ENCODE measurements around the gene CARNS1. TPM values are rescaled to one million over a fixed set of nuclear protein-coding genes. Genes with fewer than 3 reads are reported as not detected.

The CARNS1 gene
- total and polyA plus RNA-seq, 2 of the 13 experiments (the other 11 are each of a cell fraction or from before 2014, with no cell fraction given), result not detected

- TF ChIP-seq ZBTB39 (CRISPR knock-in tag; IDR thresholded peaks at IDR 0.05) (no peak), GLI4 (CRISPR knock-in tag; IDR thresholded peaks at IDR 0.05; ENCODE audit: borderline replicate concordance) (no peak), THAP7 (CRISPR knock-in tag; IDR thresholded peaks at IDR 0.05) (no peak), ZNF672 (CRISPR knock-in tag; IDR thresholded peaks at IDR 0.05) (no peak), PLRG1 (conservative IDR thresholded peaks at IDR 0.05) (no peak), REPIN1 (CRISPR knock-in tag; IDR thresholded peaks at IDR 0.05; ENCODE audit: borderline replicate concordance, low read depth) (no peak), NPAS2 (CRISPR knock-in tag; IDR thresholded peaks at IDR 0.05; ENCODE audit: borderline replicate concordance) (no peak), FOXP4 (CRISPR knock-in tag; IDR thresholded peaks at IDR 0.05) (no peak), ZBTB40 (IDR thresholded peaks at IDR 0.05) (no peak), ZBTB40 (CRISPR knock-in tag; IDR thresholded peaks at IDR 0.05) (0 out of 2 replicates have a peak, but pooled peaks have one; percentile 18), ZIK1 (CRISPR knock-in tag; IDR thresholded peaks at IDR 0.05; ENCODE audit: borderline replicate concordance, low read depth) (no peak), GFI1 (CRISPR knock-in tag; IDR thresholded peaks at IDR 0.05; ENCODE audit: borderline replicate concordance) (no peak), ZMYM4 (CRISPR knock-in tag; IDR thresholded peaks at IDR 0.05) (no peak)
These were observed 54.0 kb downstream of the CARNS1 start (continued) for GRCh38 chr11:67469508-67469811.
